ENCODE results near the gene ZNF763. TPM values are rescaled to one million over a fixed set of nuclear protein-coding genes. Genes with fewer than 3 reads are reported as not detected.

The ZNF763 gene
- total RNA-seq, 4 donors from 2014 or later: 1.9 to 7.8 (median 4.3) TPM

DNA sequence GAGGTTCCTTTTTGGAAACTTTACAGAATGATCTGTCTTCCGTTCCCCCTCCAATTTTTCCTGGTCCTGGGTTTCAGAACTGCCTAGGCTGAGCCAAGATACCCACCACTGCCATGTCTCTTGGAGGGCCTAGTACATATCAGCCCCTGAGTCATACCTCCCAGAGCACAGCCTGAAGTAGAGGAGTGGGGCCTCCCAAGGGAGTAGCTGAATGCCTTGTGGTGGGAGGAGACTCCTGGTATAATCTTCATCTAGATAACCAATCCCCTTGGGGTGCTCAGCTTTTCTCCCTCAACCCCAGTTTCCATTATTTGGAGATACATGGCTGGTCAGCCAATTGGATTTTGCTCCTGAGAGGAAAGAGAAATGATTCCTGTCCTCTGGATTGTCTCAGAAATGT, 30.3 kb downstream of the ZNF763 start:
- 89 to 91% methylated on average over 1 of the region's 1 CpG for WGBS, 2 donors
- intact Hi-C loops (cut with DNase I; ENCODE audit: low total_unique reads): no loop called here

DNA sequence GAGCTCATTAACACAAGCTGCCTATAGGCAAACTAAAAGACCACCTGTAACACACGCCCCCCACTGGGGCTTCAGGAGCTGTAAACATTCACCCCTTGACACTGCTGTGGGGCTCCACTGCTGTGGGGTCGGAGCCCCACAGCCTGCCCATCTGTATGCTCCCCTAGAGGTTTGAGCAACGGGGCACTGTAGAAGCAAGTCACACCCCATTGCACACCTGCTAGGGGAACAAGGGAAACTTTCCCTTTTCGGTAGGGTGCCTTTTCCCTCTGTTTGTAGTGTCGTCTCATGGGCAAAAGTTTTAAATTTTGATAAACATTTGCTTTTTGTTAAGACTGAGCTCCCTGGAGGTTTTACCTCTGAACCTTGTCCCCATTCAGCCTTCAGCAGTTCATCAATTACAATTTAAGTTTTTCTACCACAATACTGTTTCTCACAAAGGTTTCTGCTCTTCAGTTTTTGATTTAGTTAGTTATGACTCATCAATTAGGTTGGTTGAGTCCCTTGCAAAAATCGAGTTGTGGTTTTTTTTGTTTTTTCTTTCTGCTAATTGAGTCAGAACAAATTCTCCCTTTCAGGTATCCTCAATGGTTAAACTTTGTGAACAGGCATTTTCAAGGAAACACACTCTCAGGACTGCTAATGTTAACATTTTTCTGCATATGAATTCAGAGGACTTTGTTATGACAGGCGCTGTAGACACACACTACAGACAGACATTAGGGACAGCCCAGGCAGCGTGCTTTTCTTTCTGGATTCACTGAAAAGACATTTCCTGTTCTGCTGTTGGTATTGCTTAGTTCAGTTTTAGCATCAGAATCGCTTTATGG, 35.5 kb downstream of the ZNF763 start:
- intact Hi-C loops (cut with DNase I; ENCODE audit: low total_unique reads): no loop called here
- 75 to 80% methylated on average over 9 of the region's 9 CpGs for WGBS, 2 donors
- H3K4me3 ChIP-seq (ENCODE audit: low read depth, poor library complexity, severe bottlenecking): no peak overlapping the region
- TF ChIP-seq, protein P1, sequence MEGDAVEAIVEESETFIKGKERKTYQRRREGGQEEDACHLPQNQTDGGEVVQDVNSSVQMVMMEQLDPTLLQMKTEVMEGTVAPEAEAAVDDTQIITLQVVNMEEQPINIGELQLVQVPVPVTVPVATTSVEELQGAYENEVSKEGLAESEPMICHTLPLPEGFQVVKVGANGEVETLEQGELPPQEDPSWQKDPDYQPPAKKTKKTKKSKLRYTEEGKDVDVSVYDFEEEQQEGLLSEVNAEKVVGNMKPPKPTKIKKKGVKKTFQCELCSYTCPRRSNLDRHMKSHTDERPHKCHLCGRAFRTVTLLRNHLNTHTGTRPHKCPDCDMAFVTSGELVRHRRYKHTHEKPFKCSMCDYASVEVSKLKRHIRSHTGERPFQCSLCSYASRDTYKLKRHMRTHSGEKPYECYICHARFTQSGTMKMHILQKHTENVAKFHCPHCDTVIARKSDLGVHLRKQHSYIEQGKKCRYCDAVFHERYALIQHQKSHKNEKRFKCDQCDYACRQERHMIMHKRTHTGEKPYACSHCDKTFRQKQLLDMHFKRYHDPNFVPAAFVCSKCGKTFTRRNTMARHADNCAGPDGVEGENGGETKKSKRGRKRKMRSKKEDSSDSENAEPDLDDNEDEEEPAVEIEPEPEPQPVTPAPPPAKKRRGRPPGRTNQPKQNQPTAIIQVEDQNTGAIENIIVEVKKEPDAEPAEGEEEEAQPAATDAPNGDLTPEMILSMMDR (IDR thresholded peaks at IDR 0.05): no peak
- no peak for TF ChIP-seq POLR2A (IDR thresholded peaks at IDR 0.05)
- DNase-seq (ENCODE audit: low spot score in 2 of 2): no peak

More for the DNA sequence above, 30.3 kb downstream of the ZNF763 start:
- no peak for DNase-seq (ENCODE audit: low spot score in 2 of 2)
- no peak overlapping the region for H3K4me3 ChIP-seq (ENCODE audit: low read depth, poor library complexity, severe bottlenecking)
- TF ChIP-seq, protein P1 (IDR thresholded peaks at IDR 0.05): no peak
- no peak for TF ChIP-seq POLR2A (IDR thresholded peaks at IDR 0.05)

DNA sequence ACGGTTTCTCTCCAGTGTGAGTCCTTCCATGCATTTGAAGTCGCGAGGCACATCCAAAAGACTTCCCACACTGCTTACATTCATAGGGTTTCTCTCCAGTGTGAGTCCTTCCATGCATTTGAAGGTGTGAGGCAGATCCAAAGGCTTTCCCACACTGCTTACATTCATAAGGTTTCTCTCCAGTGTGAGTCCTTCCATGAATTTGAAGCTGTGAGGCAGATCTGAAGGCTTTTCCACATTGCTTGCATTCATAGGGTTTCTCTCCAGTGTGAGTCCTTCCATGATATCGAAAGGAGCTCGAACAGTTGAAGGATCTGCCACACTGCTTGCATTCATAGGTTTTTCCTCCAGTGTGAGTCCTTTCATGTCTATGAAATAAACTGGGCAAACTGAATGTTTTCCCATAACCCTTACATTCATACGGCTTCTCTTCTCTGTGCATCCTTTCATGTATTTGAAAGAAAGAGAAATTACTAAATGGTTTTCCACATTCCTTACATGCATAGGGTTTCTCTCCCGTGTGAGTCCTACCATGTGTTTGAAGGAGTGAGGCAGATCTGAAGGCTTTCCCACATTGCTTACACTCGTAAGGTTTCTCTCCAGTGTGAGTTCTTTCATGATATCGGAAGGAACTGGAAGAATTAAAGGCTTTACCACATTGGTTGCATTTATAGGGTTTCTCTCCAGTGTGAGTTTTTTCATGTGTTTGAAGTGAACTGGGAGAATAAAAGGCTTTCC, 50.3 kb downstream of the ZNF763 start:
- WGBS, 2 donors: 96% methylated on average over 9 of the region's 9 CpGs
- TF ChIP-seq POLR2A (IDR thresholded peaks at IDR 0.05): no peak
- TF ChIP-seq, protein P1 (IDR thresholded peaks at IDR 0.05): no peak
- intact Hi-C loops (cut with DNase I; ENCODE audit: low total_unique reads): no loop called here
- DNase-seq (ENCODE audit: low spot score in 2 of 2): no peak
- no peak overlapping the region for H3K4me3 ChIP-seq (ENCODE audit: low read depth, poor library complexity, severe bottlenecking)

DNA sequence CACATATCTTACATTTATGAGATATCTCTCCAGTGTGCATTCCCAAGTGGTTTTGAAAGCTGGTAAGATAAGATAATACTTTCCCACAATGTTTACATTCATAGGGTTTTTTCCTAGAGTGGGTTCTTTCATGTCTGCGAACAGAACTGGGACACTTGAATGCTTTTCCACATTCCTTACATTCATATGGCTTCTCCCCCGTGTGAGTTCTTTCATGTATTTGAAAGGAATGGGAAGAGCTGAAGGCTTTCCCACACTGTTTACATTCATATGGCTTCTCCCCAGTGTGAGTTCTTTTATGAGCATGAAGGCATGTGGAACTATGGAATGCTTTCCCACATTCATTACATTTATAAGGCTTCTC, 50.9 kb downstream of the ZNF763 start:
- intact Hi-C loops (cut with DNase I; ENCODE audit: low total_unique reads): no loop called here
- TF ChIP-seq, protein P1 (IDR thresholded peaks at IDR 0.05): no peak
- no peak for TF ChIP-seq POLR2A (IDR thresholded peaks at IDR 0.05)

More for the DNA sequence above, 50.9 kb downstream of the ZNF763 start:
- H3K4me3 ChIP-seq (ENCODE audit: low read depth, poor library complexity, severe bottlenecking): no peak overlapping the region
- 87 to 91% methylated on average over 2 of the region's 2 CpGs for WGBS, 2 donors
- no peak for DNase-seq (ENCODE audit: low spot score in 2 of 2)

Other genes starting within 250 kb of the ZNF763 start
- gene ZNF823, start 226.1 kb upstream of the ZNF763 start, total RNA-seq: 1 to 10 TPM; 5.5 to 8.4 (median 6.5) TPM
- 1 to 10 TPM; 3.5 to 6.4 (median 6.0) TPM for gene ZNF441, start 198.0 kb upstream of the ZNF763 start, total RNA-seq
- 1 to 10 TPM in 2 of 4 donors, under 1 TPM in 1, not detected in 1; 0.74 to 2.1 (median 1.3) TPM for gene ZNF491, start 166.5 kb upstream of the ZNF763 start, total RNA-seq
- gene ZNF440, start 150.8 kb upstream of the ZNF763 start, total RNA-seq: 10 to 100 TPM; 18.1 to 37.1 (median 29.0) TPM
- 1 to 10 TPM; 4.3 to 9.0 (median 7.5) TPM for gene ZNF439, start 116.3 kb upstream of the ZNF763 start, total RNA-seq
- 1 to 10 TPM; 2.0 to 5.5 (median 3.8) TPM for gene ZNF69, start 77.3 kb upstream of the ZNF763 start, total RNA-seq
- gene ZNF700, start 39.9 kb upstream of the ZNF763 start, total RNA-seq: 10 to 100 TPM; 11.9 to 19.3 (median 16.4) TPM
- gene ZNF433, start 70.6 kb downstream of the ZNF763 start, total RNA-seq: 10 to 100 TPM in 2 of 4 donors, 1 to 10 TPM in 2; 8.8 to 13.9 (median 10.1) TPM
- under 1 TPM in 1 of 4 donors, not detected in 3; 0.29 TPM for gene ZNF878, start 87.9 kb downstream of the ZNF763 start, total RNA-seq
- 10 to 100 TPM; 10.1 to 20.8 (median 14.6) TPM for gene ZNF844, start 99.7 kb downstream of the ZNF763 start, total RNA-seq
- 1 to 10 TPM; 1.5 to 6.1 (median 4.0) TPM for gene ZNF20, start 175.3 kb downstream of the ZNF763 start, total RNA-seq
- gene ZNF625, start 191.7 kb downstream of the ZNF763 start, total RNA-seq: 1 to 10 TPM; 1.6 to 9.2 (median 4.0) TPM
- gene ZNF136, start 198.1 kb downstream of the ZNF763 start, total RNA-seq: 10 to 100 TPM in 2 of 4 donors, 1 to 10 TPM in 2; 5.4 to 14.5 (median 11.2) TPM